HEK293 (cell line): ENCODE results near the gene PPDPF.

Experiments used
- CTCF ChIP-seq: fragments of 450-650 bp; formaldehyde crosslinking; IDR thresholded peaks from 2 replicates; pipeline ENCODE4 v1.5.1; 2016; ENCODE audit warnings: missing biosample characterization, missing genetic modification characterization
- PBX3 ChIP-seq: sonication (generic); formaldehyde crosslinking; IDR thresholded peaks from 2 replicates; pipeline ENCODE4 v1.8.1; 2022; ENCODE audit warnings: mild to moderate bottlenecking, moderate library complexity, missing genetic modification reagents
- ZNF18 ChIP-seq: fragments of 450-650 bp; formaldehyde crosslinking; IDR thresholded peaks from 2 replicates; pipeline ENCODE4 v1.5.1; 2016; ENCODE audit warnings: missing biosample characterization, missing genetic modification characterization
- ZNF274 ChIP-seq, 2 experiments: fragments of 200-500 bp in 1 of 2; fragments of 450-650 bp in 1 of 2; sonication (Bioruptor generic) in 1 of 2; formaldehyde crosslinking in 1 of 2; IDR thresholded peaks; 2 replicates each; pipeline versions ENCODE4 v1.5.1 to v1.6.1; 2014 to 2016; ENCODE audit warnings: borderline replicate concordance in 1 of 2, inconsistent platforms in 1 of 2, low read length in 1 of 2, missing biosample characterization in 1 of 2, missing genetic modification characterization in 1 of 2
- ZNF341 ChIP-seq: fragments of 450-650 bp; formaldehyde crosslinking; IDR thresholded peaks from 2 replicates; pipeline ENCODE4; 2016; ENCODE audit warnings: low read depth, missing biosample characterization, missing genetic modification characterization
- ZNF404 ChIP-seq: fragments of 450-650 bp; formaldehyde crosslinking; IDR thresholded peaks from 2 replicates; pipeline ENCODE4 v1.5.1; 2017; ENCODE audit warnings: missing biosample characterization, missing genetic modification characterization
- ZNF621 ChIP-seq: fragments of 450-650 bp; formaldehyde crosslinking; IDR thresholded peaks from 2 replicates; pipeline ENCODE4 v1.5.1; 2017; ENCODE audit warnings: missing biosample characterization, missing genetic modification characterization
- ZNF623 ChIP-seq: fragments of 450-650 bp; formaldehyde crosslinking; IDR thresholded peaks from 2 replicates; pipeline ENCODE4 v1.5.1; 2016; ENCODE audit warnings: missing biosample characterization, missing genetic modification characterization
- ZNF747 ChIP-seq: fragments of 450-650 bp; formaldehyde crosslinking; IDR thresholded peaks from 2 replicates; pipeline ENCODE4 v1.5.1; 2016; ENCODE audit warnings: missing biosample characterization, missing genetic modification characterization
- ZNF76 ChIP-seq: fragments of 450-650 bp; formaldehyde crosslinking; IDR thresholded peaks from 2 replicates; pipeline ENCODE4; 2016; ENCODE audit warnings: low read depth, missing biosample characterization, missing genetic modification characterization, borderline replicate concordance
- TF ChIP-seq, protein P1 (sequence below): fragments of 450-650 bp; formaldehyde crosslinking; optimal IDR thresholded peaks from 2 replicates; pipeline ENCODE3; 2016; ENCODE audit warnings: missing biosample characterization, mild to moderate bottlenecking, missing genetic modification characterization
- TF ChIP-seq, protein P2 (sequence below): fragments of 450-650 bp; formaldehyde crosslinking; IDR thresholded peaks from 2 replicates; pipeline ENCODE4 v1.5.1; 2016; ENCODE audit warnings: missing biosample characterization, missing genetic modification characterization, borderline replicate concordance

GRCh38 chr20:63564036-63564810 lies 43.7 kb downstream of the PPDPF start:
- TF ChIP-seq ZNF274 (IDR thresholded peaks at IDR 0.05; ENCODE audit: low read length): no peak
- no peak for TF ChIP-seq ZNF274 (tag by site-specific recombination; IDR thresholded peaks at IDR 0.05; ENCODE audit: borderline replicate concordance)
- TF ChIP-seq ZNF621 (tag by site-specific recombination): no peak
- no peak for TF ChIP-seq CTCF (tag by site-specific recombination)
- TF ChIP-seq, protein P1, sequence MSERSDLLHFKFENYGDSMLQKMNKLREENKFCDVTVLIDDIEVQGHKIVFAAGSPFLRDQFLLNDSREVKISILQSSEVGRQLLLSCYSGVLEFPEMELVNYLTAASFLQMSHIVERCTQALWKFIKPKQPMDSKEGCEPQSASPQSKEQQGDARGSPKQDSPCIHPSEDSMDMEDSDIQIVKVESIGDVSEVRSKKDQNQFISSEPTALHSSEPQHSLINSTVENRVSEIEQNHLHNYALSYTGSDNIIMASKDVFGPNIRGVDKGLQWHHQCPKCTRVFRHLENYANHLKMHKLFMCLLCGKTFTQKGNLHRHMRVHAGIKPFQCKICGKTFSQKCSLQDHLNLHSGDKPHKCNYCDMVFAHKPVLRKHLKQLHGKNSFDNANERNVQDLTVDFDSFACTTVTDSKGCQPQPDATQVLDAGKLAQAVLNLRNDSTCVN (tag by site-specific recombination): no peak
- TF ChIP-seq ZNF747: no peak
- no peak for TF ChIP-seq PBX3 (CRISPR knock-in tag)
- no peak for TF ChIP-seq ZNF623 (tag by site-specific recombination)
- TF ChIP-seq, protein P2, sequence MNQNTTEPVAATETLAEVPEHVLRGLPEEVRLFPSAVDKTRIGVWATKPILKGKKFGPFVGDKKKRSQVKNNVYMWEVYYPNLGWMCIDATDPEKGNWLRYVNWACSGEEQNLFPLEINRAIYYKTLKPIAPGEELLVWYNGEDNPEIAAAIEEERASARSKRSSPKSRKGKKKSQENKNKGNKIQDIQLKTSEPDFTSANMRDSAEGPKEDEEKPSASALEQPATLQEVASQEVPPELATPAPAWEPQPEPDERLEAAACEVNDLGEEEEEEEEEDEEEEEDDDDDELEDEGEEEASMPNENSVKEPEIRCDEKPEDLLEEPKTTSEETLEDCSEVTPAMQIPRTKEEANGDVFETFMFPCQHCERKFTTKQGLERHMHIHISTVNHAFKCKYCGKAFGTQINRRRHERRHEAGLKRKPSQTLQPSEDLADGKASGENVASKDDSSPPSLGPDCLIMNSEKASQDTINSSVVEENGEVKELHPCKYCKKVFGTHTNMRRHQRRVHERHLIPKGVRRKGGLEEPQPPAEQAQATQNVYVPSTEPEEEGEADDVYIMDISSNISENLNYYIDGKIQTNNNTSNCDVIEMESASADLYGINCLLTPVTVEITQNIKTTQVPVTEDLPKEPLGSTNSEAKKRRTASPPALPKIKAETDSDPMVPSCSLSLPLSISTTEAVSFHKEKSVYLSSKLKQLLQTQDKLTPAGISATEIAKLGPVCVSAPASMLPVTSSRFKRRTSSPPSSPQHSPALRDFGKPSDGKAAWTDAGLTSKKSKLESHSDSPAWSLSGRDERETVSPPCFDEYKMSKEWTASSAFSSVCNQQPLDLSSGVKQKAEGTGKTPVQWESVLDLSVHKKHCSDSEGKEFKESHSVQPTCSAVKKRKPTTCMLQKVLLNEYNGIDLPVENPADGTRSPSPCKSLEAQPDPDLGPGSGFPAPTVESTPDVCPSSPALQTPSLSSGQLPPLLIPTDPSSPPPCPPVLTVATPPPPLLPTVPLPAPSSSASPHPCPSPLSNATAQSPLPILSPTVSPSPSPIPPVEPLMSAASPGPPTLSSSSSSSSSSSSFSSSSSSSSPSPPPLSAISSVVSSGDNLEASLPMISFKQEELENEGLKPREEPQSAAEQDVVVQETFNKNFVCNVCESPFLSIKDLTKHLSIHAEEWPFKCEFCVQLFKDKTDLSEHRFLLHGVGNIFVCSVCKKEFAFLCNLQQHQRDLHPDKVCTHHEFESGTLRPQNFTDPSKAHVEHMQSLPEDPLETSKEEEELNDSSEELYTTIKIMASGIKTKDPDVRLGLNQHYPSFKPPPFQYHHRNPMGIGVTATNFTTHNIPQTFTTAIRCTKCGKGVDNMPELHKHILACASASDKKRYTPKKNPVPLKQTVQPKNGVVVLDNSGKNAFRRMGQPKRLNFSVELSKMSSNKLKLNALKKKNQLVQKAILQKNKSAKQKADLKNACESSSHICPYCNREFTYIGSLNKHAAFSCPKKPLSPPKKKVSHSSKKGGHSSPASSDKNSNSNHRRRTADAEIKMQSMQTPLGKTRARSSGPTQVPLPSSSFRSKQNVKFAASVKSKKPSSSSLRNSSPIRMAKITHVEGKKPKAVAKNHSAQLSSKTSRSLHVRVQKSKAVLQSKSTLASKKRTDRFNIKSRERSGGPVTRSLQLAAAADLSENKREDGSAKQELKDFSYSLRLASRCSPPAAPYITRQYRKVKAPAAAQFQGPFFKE (tag by site-specific recombination): no peak
- no peak for TF ChIP-seq ZNF18 (tag by site-specific recombination)
- no peak for TF ChIP-seq ZNF76
- TF ChIP-seq ZNF341 (tag by site-specific recombination): no peak
- no peak for TF ChIP-seq ZNF404 (tag by site-specific recombination)
